Glomerular endothelial cell (primary cell): ENCODE data around the gene SLC4A5. TPM values are rescaled to one million over a fixed set of nuclear protein-coding genes. Genes with fewer than 3 reads are reported as not detected.

Experiments used
- DNase-seq: peaks from one replicate; pipeline ENCODE4 v3.0.0-alpha.2; 2011; ENCODE audit warnings: low read depth, low spot score; ENCODE audit errors: extremely low read depth
- total RNA-seq: library from RNA; depleted of rRNA; stranded (reverse); fragments of >200 nt; gene quantifications from 2 replicates; pipeline ENCODE4 v1.2.3, GENCODE V29; 2015

The SLC4A5 gene
- total RNA-seq, 1 donor from 2014 or later, result 0.18 TPM

GRCh38 chr2:74278176-74278575, 65.0 kb downstream of the SLC4A5 start:
- no peak for DNase-seq

GRCh38 chr2:74275228-74275627, 68.0 kb downstream of the SLC4A5 start:
- DNase-seq, result no peak

GRCh38 chr2:74269667-74270066, 73.5 kb downstream of the SLC4A5 start:
- DNase-seq, result no peak

GRCh38 chr2:74267068-74267467, 76.1 kb downstream of the SLC4A5 start:
- no peak for DNase-seq

GRCh38 chr2:74264281-74264680, 78.9 kb downstream of the SLC4A5 start:
- no peak for DNase-seq

- no peak for DNase-seq
These were observed 80.5 kb downstream of the SLC4A5 start for GRCh38 chr2:74262681-74263080.

- DNase-seq, result no peak
These were observed 81.9 kb downstream of the SLC4A5 start for GRCh38 chr2:74261204-74261864.

GRCh38 chr2:74260495-74260894, 82.7 kb downstream of the SLC4A5 start:
- no peak for DNase-seq

- no peak for DNase-seq
These were observed 83.5 kb downstream of the SLC4A5 start for GRCh38 chr2:74259733-74260132.

GRCh38 chr2:74259191-74259590, 84.0 kb downstream of the SLC4A5 start:
- no peak for DNase-seq

GRCh38 chr2:74255660-74256213, 87.5 kb downstream of the SLC4A5 start:
- no peak for DNase-seq

- no peak for DNase-seq
These were observed 89.3 kb downstream of the SLC4A5 start for GRCh38 chr2:74253971-74254310.

- DNase-seq, result no peak
These were observed 89.8 kb downstream of the SLC4A5 start for GRCh38 chr2:74253306-74253970.

- no peak for DNase-seq
These were observed 90.4 kb downstream of the SLC4A5 start for GRCh38 chr2:74252862-74253261.

- DNase-seq, result no peak
These were observed 91.2 kb downstream of the SLC4A5 start for GRCh38 chr2:74252036-74252435.

GRCh38 chr2:74250189-74250631, 93.0 kb downstream of the SLC4A5 start:
- DNase-seq, result peak; percentile 9

GRCh38 chr2:74249406-74250122, 93.7 kb downstream of the SLC4A5 start:
- no peak for DNase-seq

GRCh38 chr2:74246496-74247195, 96.6 kb downstream of the SLC4A5 start:
- no peak for DNase-seq

- DNase-seq, result no peak
These were observed 98.9 kb downstream of the SLC4A5 start for GRCh38 chr2:74244286-74244685.

GRCh38 chr2:74242354-74243071, 100.7 kb downstream of the SLC4A5 start:
- no peak for DNase-seq
